NT2/D1 (cell line): ENCODE measurements around the gene CARD9.

ENCODE experiments used
- DNase-seq: peaks from one replicate; pipeline ENCODE4 v3.0.0-alpha.2; 2011; ENCODE audit warnings: low read depth, low spot score
- H3K27me3 ChIP-seq: 2 replicates; pipeline ENCODE4 v1.6.0; 2011; ENCODE audit warnings: mild to moderate bottlenecking; ENCODE audit not compliant: insufficient read length, insufficient read depth
- H3K36me3 ChIP-seq: 2 replicates; pipeline ENCODE4 v1.6.1; 2011; ENCODE audit warnings: mild to moderate bottlenecking, low read length, mixed read lengths; ENCODE audit not compliant: insufficient read depth, insufficient read length
- H3K4me1 ChIP-seq: 2 replicates; pipeline ENCODE4 v1.5.1; 2011; ENCODE audit not compliant: insufficient read depth, insufficient read length
- H3K4me3 ChIP-seq: 2 replicates; pipeline ENCODE4 v1.5.1; 2011; ENCODE audit warnings: low read depth; ENCODE audit not compliant: insufficient read length
- H3K9ac ChIP-seq: 2 replicates; pipeline ENCODE4 v1.6.0; 2011; ENCODE audit warnings: low read depth; ENCODE audit not compliant: insufficient read length
- H3K9me3 ChIP-seq: 2 replicates; pipeline ENCODE4 v1.5.1; 2011; ENCODE audit warnings: mild to moderate bottlenecking, low read length; ENCODE audit not compliant: insufficient read depth
- SUZ12 ChIP-seq: IDR thresholded peaks from 2 replicates; pipeline ENCODE4 v1.6.1; 2011; ENCODE audit not compliant: insufficient read length, insufficient read depth; ENCODE audit errors: extremely low read depth
- YY1 ChIP-seq: IDR thresholded peaks from 2 replicates; pipeline ENCODE4 v1.6.1; 2011; ENCODE audit not compliant: insufficient read length, insufficient read depth
- ZNF274 ChIP-seq: IDR thresholded peaks from 2 replicates; pipeline ENCODE4 v1.6.1; 2011; ENCODE audit warnings: mild to moderate bottlenecking, low read depth, low read length

CARD9 gene, protein sequence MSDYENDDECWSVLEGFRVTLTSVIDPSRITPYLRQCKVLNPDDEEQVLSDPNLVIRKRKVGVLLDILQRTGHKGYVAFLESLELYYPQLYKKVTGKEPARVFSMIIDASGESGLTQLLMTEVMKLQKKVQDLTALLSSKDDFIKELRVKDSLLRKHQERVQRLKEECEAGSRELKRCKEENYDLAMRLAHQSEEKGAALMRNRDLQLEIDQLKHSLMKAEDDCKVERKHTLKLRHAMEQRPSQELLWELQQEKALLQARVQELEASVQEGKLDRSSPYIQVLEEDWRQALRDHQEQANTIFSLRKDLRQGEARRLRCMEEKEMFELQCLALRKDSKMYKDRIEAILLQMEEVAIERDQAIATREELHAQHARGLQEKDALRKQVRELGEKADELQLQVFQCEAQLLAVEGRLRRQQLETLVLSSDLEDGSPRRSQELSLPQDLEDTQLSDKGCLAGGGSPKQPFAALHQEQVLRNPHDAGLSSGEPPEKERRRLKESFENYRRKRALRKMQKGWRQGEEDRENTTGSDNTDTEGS

DNA sequence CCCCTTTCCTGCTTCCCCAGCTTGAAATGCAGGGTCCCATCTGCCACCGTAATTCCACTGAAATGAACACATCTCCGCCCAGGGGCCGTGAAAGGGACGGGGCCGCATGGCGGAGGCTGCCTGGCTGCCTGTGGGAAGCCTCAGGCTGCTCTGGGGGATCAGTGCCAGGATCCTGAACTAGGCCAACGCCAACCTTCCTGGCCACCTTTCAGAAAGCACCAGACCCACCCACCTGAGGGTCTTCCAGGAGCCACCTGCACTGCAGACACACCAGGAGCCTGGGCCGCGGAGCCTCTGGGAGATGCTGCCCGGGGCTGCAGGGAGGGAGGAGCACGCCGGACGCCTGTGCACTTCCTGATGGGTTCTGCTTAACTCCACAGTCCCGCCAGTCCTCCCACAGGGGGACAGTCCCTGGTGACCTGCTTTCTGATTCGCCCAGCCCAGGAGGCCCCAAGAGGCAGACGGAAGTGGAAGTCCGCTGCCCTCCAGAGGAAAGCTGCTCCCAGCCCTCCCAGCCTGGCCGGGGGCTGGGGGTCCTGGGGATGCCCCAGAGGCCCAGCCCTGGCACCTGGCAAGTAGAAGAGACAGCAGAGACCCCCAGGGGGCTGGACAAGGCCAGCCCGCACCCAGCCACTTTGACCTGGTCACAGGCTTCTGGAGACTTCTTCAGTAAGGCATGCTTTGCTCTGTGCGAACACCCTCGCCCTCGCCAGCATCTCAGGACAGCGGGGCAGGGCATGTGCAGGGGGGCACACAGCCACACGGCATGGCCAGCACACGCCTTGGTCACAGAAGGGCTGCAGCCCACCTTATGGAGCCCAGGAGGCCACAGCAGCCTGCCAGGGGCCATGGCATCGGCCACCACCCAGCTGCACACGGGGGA is at the start of gene CARD9:
Gene CARD9, minus strand, starts transcription at position 370 of the 883 bp plus-strand sequence. CDS start 1,591 bp downstream, outside the sequence.
- no peak for TF ChIP-seq ZNF274
- no peak for TF ChIP-seq SUZ12
- no peak for TF ChIP-seq YY1
- H3K9me3 ChIP-seq, result no peaks in the 10 kb centered on the region
- no peaks in the 10 kb centered on the region for H3K27me3 ChIP-seq
- DNase-seq, result no peak
- peak within 1 kb of the TSS; percentile 32 for H3K9ac ChIP-seq
- H3K36me3 ChIP-seq, result peaks cover 91% of the 10 kb centered on the region
- peaks cover 26% of the 10 kb centered on the region for H3K4me1 ChIP-seq
- no peak within 1 kb of the TSS for H3K4me3 ChIP-seq

DNA sequence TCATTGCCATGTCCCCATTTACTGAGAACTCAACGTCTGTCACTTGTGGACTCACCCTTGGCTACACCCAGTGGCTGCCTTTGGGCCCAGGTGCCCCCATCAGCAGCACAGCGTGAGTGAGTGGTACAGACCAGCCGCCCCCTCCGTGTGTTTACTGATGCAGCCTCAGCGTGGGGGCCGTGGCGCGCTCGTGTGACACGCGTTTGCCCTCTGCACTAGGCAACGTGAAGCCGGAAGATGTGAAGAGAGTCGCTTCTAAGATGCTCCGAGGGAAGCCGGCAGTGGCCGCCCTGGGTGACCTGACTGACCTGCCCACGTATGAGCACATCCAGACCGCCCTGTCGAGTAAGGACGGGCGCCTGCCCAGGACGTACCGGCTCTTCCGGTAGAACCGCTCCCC is 49.4 kb upstream of the CARD9 start:
- H3K9ac ChIP-seq, result no peak overlapping the region
- DNase-seq, result no peak
- no peaks in the 10 kb centered on the region for H3K9me3 ChIP-seq
- H3K36me3 ChIP-seq, result peaks cover 87% of the 10 kb centered on the region
- H3K4me1 ChIP-seq, result no peaks in the 10 kb centered on the region
- H3K4me3 ChIP-seq, result no peak overlapping the region
- TF ChIP-seq YY1, result no peak
- no peak for TF ChIP-seq ZNF274
- no peak for TF ChIP-seq SUZ12
- H3K27me3 ChIP-seq, result no peaks in the 10 kb centered on the region

DNA sequence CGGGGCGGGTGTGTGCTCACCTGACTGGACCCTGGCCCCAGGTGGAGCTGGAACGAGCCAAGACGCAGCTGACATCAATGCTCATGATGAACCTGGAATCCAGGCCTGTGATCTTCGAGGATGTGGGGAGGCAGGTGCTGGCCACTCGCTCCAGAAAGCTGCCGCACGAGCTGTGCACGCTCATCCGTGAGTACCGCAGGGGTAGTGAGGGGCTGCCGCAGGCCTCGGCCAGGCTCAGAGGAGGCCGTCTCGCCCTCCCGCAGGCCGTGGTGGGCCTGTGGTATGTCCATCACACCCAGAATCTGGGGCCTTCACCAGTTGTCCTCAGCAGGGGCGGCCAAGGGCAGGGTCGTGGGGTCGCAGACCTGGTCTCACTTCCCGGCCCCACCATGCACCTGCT is 48.3 kb upstream of the CARD9 start:
- TF ChIP-seq SUZ12 (no peak), ZNF274 (no peak), YY1 (no peak)
- Histone ChIP-seq H3K36me3 (peaks cover 88% of the 10 kb centered on the region), H3K9me3 (no peaks in the 10 kb centered on the region), H3K4me3 (no peak overlapping the region), H3K9ac (no peak overlapping the region), H3K4me1 (no peaks in the 10 kb centered on the region), H3K27me3 (no peaks in the 10 kb centered on the region)
- no peak for DNase-seq

DNA sequence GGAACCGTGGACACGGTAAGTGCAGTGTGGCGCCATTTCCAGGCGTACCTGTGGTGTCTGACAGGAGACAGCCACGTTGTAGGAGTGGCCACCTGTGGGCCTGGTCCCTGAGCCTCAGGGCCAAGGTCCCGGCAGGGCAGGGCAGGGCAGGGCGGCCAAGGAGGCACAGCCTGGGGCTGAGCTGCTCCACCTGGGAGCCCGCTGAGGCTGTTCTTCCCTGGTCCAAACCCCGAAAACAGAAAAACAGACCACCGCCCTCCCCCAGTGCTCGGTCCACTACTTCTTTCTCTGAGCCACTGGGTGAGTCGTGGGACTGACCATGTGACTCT is 45.6 kb upstream of the CARD9 start:
- no peaks in the 10 kb centered on the region for H3K9me3 ChIP-seq
- no peak overlapping the region for H3K4me3 ChIP-seq
- H3K4me1 ChIP-seq, result no peaks in the 10 kb centered on the region
- H3K36me3 ChIP-seq, result peaks cover 96% of the 10 kb centered on the region
- no peaks in the 10 kb centered on the region for H3K27me3 ChIP-seq
- TF ChIP-seq SUZ12, result no peak
- no peak for TF ChIP-seq YY1
- no peak for DNase-seq
- no peak overlapping the region for H3K9ac ChIP-seq

DNA sequence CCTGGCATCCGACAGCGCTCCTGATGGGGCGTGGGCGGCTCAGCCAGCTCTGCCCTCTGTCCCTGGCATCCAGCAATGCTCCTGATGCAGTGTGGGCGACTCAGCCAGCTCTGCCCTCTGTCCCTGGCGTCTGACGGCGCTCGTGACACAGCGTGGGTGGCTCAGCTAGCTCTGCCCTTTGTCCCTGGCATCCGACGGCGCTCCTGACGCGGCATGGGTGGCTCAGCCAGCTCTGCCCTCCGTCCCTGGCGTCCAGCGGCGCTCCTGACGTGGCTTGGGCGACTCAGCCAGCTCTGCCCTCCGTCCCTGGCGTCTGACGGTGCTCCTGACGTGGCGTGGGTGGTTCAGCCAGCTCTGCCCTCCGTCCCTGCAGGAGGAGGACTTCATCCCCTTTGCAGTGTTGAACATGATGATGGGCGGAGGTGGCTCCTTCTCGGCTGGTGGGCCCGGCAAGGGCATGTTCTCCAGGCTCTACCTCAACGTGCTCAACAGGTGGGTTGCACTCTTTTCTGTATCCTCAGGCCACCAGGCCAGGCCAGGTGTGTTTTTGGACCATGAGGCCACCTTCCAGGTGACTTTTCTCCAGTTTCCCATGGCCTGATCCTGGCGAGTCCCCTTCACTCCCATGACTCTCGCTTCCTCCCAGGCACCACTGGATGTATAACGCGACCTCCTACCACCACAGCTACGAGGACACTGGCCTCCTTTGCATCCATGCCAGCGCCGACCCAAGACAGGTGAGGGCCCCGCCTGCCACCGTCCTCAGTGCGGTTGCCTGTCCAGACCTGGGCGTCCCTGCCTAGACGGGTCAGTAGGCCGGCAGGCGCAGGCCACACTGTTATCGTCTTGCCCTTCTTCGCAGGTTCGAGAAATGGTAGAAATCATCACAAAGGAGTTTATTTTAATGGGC is 45.0 kb upstream of the CARD9 start:
- no peaks in the 10 kb centered on the region for H3K4me1 ChIP-seq
- no peaks in the 10 kb centered on the region for H3K27me3 ChIP-seq
- peaks cover 96% of the 10 kb centered on the region for H3K36me3 ChIP-seq
- H3K9ac ChIP-seq, result no peak overlapping the region
- no peak overlapping the region for H3K4me3 ChIP-seq
- no peaks in the 10 kb centered on the region for H3K9me3 ChIP-seq
- TF ChIP-seq SUZ12 (no peak), ZNF274 (no peak), YY1 (no peak)
- DNase-seq, result no peak

DNA sequence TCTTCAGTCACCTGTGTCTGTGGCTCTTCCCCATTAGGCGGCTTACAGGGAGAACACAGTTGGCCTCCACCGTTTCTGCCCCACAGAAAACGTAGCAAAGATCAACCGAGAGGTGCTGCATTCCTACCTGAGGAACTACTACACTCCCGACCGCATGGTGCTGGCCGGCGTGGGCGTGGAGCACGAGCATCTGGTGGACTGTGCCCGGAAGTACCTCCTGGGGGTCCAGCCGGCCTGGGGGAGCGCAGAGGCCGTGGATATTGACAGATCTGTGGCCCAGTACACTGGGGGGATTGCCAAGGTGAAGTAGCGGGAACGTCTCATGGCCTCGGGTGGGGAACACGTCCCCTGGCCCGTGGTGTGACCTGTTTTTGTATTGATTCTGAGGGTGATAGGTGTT is 43.4 kb upstream of the CARD9 start:
- Histone ChIP-seq H3K36me3 (peaks cover 95% of the 10 kb centered on the region), H3K4me1 (peaks cover 6% of the 10 kb centered on the region), H3K9me3 (no peaks in the 10 kb centered on the region), H3K9ac (no peak overlapping the region), H3K27me3 (no peaks in the 10 kb centered on the region), H3K4me3 (no peak overlapping the region)
- TF ChIP-seq ZNF274, result no peak
- TF ChIP-seq YY1, result no peak
- no peak for TF ChIP-seq SUZ12
- no peak for DNase-seq
